Adrenal gland (tissue), 12 donors: Measurements from ENCODE around the gene SLC26A1. TPM values are rescaled to one million over a fixed set of nuclear protein-coding genes. Genes with fewer than 3 reads are reported as not detected.

Experiments
- DNase-seq, 7 donors: peaks; one replicate each; pipeline ENCODE4 v3.0.0-alpha.2; 2019 to 2020
- H3K27ac ChIP-seq, 5 donors: fragments of 200-600 bp; sonication (generic) in 4 of 5; 1 replicate in 3 of 5; 2 replicates in 2 of 5; pipeline versions ENCODE4 v1.5.1 to v1.8.0; 2016 to 2020; ENCODE audit warnings: mild to moderate bottlenecking in 1 of 5
- H3K27me3 ChIP-seq: fragments of 200-600 bp; 2 replicates; pipeline ENCODE4 v1.8.0; 2021
- H3K36me3 ChIP-seq, 2 donors: fragments of 200-600 bp; replicated peaks in 1 of 2; 1 replicate in 1 of 2; 2 replicates in 1 of 2; pipeline versions ENCODE4 v1.5.1 to v1.8.0; 2018 to 2022
- H3K4me1 ChIP-seq, 2 donors: fragments of 200-600 bp; replicated peaks in 1 of 2; 1 replicate in 1 of 2; 2 replicates in 1 of 2; pipeline versions ENCODE4 v1.5.1 to v1.8.0; 2018 to 2021
- H3K4me3 ChIP-seq, 4 donors: fragments of 200-600 bp; sonication (generic) in 3 of 4; one replicate each; pipeline ENCODE4 v1.5.1; 2016 to 2018
- H3K9me3 ChIP-seq, 3 donors: fragments of 200-600 bp; sonication (generic) in 1 of 3; replicated peaks in 1 of 3; 1 replicate in 2 of 3; 2 replicates in 1 of 3; pipeline versions ENCODE4 v1.5.1 to v1.8.0; 2016 to 2021
- CTCF ChIP-seq, 6 experiments: fragments of 450-650 bp in 4 of 6; fragments of 200-600 bp in 2 of 6; sonication (generic) in 1 of 6; IDR thresholded peaks; 1 replicate in 5 of 6; 2 replicates in 1 of 6; pipeline versions ENCODE4 v1.5.1 to v1.8.0; 2016 to 2021; ENCODE audit warnings: antibody characterized with exemption in 6 of 6, mild to moderate bottlenecking in 2 of 6, moderate library complexity in 1 of 6
- POLR2A ChIP-seq, 2 donors: fragments of 450-650 bp; IDR thresholded peaks; one replicate each; pipeline ENCODE4 v1.6.1; 2017; ENCODE audit warnings: antibody characterized with exemption in 2 of 2, mild to moderate bottlenecking in 2 of 2, moderate library complexity in 1 of 2
- WGBS, 4 donors: extraction: QIAGEN DNeasy Blood & Tissue Kit in 2 of 4; methylation state at CpG; one replicate each; pipeline versions ENCODE4 v1.1.5 to v1.1.7; 2013 to 2017; 5-methylcytosine and 5-hydroxymethylcytosine counted together
- intact Hi-C, 2 donors: fragments of 100-400 bp; cut with DNase I; formaldehyde crosslinking; loops; one replicate each; pipeline versions ENCODE4 v1.14.1 to v1.15.0; 2022 to 2023
- polyA plus RNA-seq, 3 donors: library from polyadenylated mRNA; stranded (reverse); fragments of 200-250 nt in 2 of 3; fragments of 350-450 nt in 1 of 3; fragmentation: Illumina TruSeq in 1 of 3; extraction: RNeasy Lipid Tissue Mini Kit (QIAGEN cat#74804) in 1 of 3; gene quantifications; one replicate each; pipeline ENCODE4 v1.2.3, GENCODE V29; 2013 to 2014
- total RNA-seq, 9 donors: library from RNA; depleted of rRNA in 4 of 9; stranded (reverse); fragments of >200 nt in 4 of 9; fragments of 120-200 nt in 1 of 9; fragmentation: NEBNext Ultra II Directional in 1 of 9; extraction: Animal tissue kit (Norgen Biotek cat#: 25700) in 1 of 9; gene quantifications; one replicate each; pipeline versions ENCODE4 v1.1.0 to v1.2.4, GENCODE V29; 2013 to 2023
- donor health status: healthy with polysubstance abuse.
- donor health status: Bipolar disorder and iron deficiency.
- donor health status: DM: yes; HTN: yes; CAD: no.
- donor health status: DM: no; HTN: no; CAD: no.
- donor health status: DM: no; HTN: no; CAD: no.
- donor health status: DM: yes; HTN: yes; CAD: no.

Gene SLC26A1
- total and polyA plus RNA-seq, 12 donors, result 0.85 to 55.0 (median 3.9) TPM

DNA sequence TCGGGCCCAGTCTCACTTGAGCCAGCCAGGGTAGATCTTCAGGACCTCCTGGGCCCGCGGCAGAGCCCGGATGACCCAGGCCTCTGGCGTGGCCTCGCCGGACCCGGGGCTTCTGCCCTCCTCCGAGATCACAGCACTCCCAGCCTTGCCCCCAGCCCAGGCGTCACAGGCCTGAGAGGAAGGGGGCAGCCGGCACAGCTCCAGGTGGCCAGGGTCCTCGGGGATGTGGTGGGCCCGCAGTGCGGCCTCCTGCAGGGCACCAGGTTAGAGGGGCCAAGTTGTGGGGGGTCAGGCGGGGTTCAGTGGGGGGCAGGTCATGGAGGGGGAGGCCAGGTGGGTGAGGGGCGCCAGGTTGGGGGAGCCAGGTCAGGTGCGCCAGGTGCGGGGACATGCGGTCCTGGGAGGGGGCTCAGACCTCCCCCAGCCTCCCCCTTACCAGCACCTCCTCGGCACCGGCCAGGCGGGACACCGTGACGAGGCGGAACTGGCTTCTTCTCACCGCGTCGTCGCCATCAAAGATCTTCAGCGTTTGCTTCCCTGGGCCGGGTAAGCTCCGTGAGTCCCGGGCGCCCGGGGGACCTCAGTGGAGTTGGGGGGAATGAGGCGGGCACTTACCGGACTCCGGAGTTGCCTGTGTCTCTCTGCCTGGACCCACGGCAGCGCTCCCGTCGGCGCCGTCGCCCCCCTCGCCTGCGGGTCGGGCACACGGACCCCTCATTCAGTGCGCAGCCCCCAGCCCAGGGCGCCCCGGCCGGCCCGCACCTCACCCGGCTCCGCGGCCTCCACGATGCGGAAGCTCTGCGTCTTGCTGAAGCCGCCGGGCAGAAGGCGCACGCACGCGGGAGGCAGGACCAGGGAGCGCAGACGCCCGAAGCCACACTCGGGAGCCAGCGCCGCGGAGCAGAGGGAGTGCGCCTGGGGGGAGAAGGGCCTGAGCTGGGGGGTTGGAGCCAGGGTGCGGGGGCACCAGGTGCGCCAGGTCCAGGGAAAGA lies 25.8 kb downstream of the SLC26A1 start:
- Histone ChIP-seq H3K27ac (no peak overlapping the region), H3K9me3 (no peaks in the 10 kb centered on the region), H3K27me3 (no peaks in the 10 kb centered on the region), H3K4me3 (no peak overlapping the region), H3K4me1 (peaks cover 8 to 11% of the 10 kb centered on the region in 2 donors), H3K36me3 (peaks cover 0 to 6% of the 10 kb centered on the region in 2 donors)
- intact Hi-C loops, result no loop called here
- WGBS, 4 donors, result 14 to 55% (median 53%) methylated on average over 13 to 76 of the region's 76 CpGs
- TF ChIP-seq CTCF (IDR thresholded peaks at IDR 0.05) (no peak), POLR2A (IDR thresholded peaks at IDR 0.05) (no peak)
- no peak for DNase-seq

GRCh38 chr4:966266-967112 lies 26.7 kb downstream of the SLC26A1 start:
- Histone ChIP-seq H3K4me3 (no peak overlapping the region), H3K36me3 (peaks cover 0 to 15% of the 10 kb centered on the region in 2 donors), H3K4me1 (peaks cover 0 to 2% of the 10 kb centered on the region in 2 donors), H3K27me3 (no peaks in the 10 kb centered on the region), H3K9me3 (no peaks in the 10 kb centered on the region), H3K27ac (no peak overlapping the region)
- TF ChIP-seq POLR2A (IDR thresholded peaks at IDR 0.05) (no peak), CTCF (IDR thresholded peaks at IDR 0.05) (no peak)
- WGBS, 4 donors, result 78 to 93% (median 92%) methylated on average over 6 to 48 of the region's 48 CpGs
- DNase-seq, result no peak
- intact Hi-C loops, result no loop called here

DNA sequence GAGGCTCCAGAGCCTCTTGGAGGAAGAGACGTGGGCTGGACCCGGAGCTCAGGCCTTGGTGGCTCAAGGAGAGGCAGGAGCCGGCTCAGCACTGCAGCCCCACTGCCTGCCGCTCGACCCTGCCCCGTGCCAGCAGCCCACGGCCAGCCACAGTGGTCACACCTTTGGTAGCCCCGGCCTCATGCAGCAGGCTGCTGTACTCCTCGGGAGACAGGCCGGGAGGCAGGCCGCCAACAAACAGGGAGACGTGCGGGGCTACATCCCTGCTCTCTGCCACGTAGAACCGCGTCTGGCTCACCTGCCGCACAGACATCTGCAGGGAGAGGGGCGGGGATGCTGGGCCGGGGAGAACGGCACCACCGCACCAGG lies 27.5 kb downstream of the SLC26A1 start:
- peaks cover 0 to 17% of the 10 kb centered on the region in 2 donors for H3K36me3 ChIP-seq
- no peaks in the 10 kb centered on the region for H3K4me1 ChIP-seq
- H3K27ac ChIP-seq, result no peak overlapping the region
- DNase-seq, result no peak
- H3K9me3 ChIP-seq, result no peaks in the 10 kb centered on the region
- H3K4me3 ChIP-seq, result no peak overlapping the region
- WGBS, 4 donors, result 92 to 95% (median 94%) methylated on average over 15 to 21 of the region's 21 CpGs
- TF ChIP-seq POLR2A (IDR thresholded peaks at IDR 0.05) (no peak), CTCF (IDR thresholded peaks at IDR 0.05) (no peak)
- intact Hi-C loops, result no loop called here
- no peaks in the 10 kb centered on the region for H3K27me3 ChIP-seq
